Kasumi-1 (cell line): Measurements from ENCODE around the gene SLC27A1.
A peak's percentile ranks its signal among the peaks of the same experiment; 100 is the strongest.
"Not testable (repeated sequence)": the region's sequence is repeated elsewhere in the genome, so short reads cannot be mapped to it uniquely, and the experiment has no call there.

Experiments used
- DNase-seq, 2 experiments: peaks; one replicate each; lab custom pipeline; 2025; lab: John Stamatoyannopoulos, UW

SLC27A1 gene

GRCh38 chr19:17539238-17540117, 69.2 kb downstream of the SLC27A1 start:
- peak; percentile 96 for DNase-seq

GRCh38 chr19:17540174-17540573, 69.8 kb downstream of the SLC27A1 start:
- DNase-seq = no peak

- DNase-seq = no peak
Measured at GRCh38 chr19:17541184-17541759, 70.9 kb downstream of the SLC27A1 start.

GRCh38 chr19:17542042-17542441, 71.7 kb downstream of the SLC27A1 start:
- no peak for DNase-seq

- DNase-seq = no peak
Measured at GRCh38 chr19:17542793-17543582, 72.7 kb downstream of the SLC27A1 start.

- DNase-seq = no peak
Measured at GRCh38 chr19:17543986-17544385, 73.7 kb downstream of the SLC27A1 start.

GRCh38 chr19:17544418-17544817, 74.1 kb downstream of the SLC27A1 start:
- DNase-seq = no peak

GRCh38 chr19:17548145-17548544, 77.8 kb downstream of the SLC27A1 start:
- DNase-seq = no peak

- no peak for DNase-seq
Measured at GRCh38 chr19:17549085-17549740, 78.9 kb downstream of the SLC27A1 start.

GRCh38 chr19:17550076-17550667, 79.8 kb downstream of the SLC27A1 start:
- no peak for DNase-seq

- not testable (repeated sequence) for DNase-seq
Measured at GRCh38 chr19:17552735-17553134, 82.4 kb downstream of the SLC27A1 start.

- peak; percentile 94 to 96 for DNase-seq
Measured at GRCh38 chr19:17553256-17553655, 82.9 kb downstream of the SLC27A1 start.

GRCh38 chr19:17554968-17555479, 84.7 kb downstream of the SLC27A1 start:
- no peak for DNase-seq

GRCh38 chr19:17555480-17555928, 85.2 kb downstream of the SLC27A1 start, which contains the start of gene COLGALT1:
Gene COLGALT1, plus strand, starts transcription at chr19:17555649. Its CDS starts 65 bp downstream, at chr19:17555714.
- DNase-seq = peak; percentile 95 to 98
